ENCODE measurements around the gene OR10X1. TPM values are rescaled to one million over a fixed set of nuclear protein-coding genes. Genes with fewer than 3 reads are reported as not detected.

Gene OR10X1
- total RNA-seq (2014; rRNA removed; shearing (Covaris generic)), result not detected in 2 replicates
- not detected in 2 replicates for polyA plus RNA-seq (2016; fragmentation: Nextera tagmentation; extraction: Ambion mirVana)

- DNase-seq, result no peak
- Histone ChIP-seq H3K4me2 (ENCODE audit: unreplicated experiment) (no peak within 1 kb of the TSS), H3K36me3 (ENCODE audit: low read depth) (no peaks in the 10 kb centered on the region), H3K27ac (no peak within 1 kb of the TSS), H3K79me2 (ENCODE audit: insufficient read depth) (no peaks in the 10 kb centered on the region), H3K9me3 (ENCODE audit: low read depth) (no peaks in the 10 kb centered on the region), H3K9ac (no peak within 1 kb of the TSS), H3K4me3 (no peak within 1 kb of the TSS), H3K4me1 (ENCODE audit: insufficient read depth) (no peaks in the 10 kb centered on the region), H3K9me2 (ENCODE audit: insufficient read depth) (no peaks in the 10 kb centered on the region), H4K20me1 (ENCODE audit: insufficient read depth) (no peaks in the 10 kb centered on the region), H3F3A (ENCODE audit: insufficient read depth) (no peaks in the 10 kb centered on the region), H2AFZ (no peak within 1 kb of the TSS), H3K27me3 (replicated peaks; ENCODE audit: insufficient read depth) (no peaks in the 10 kb centered on the region)
- 0 to 6% methylated on average over 1 of the region's 1 CpG for WGBS, 2 experiments (ENCODE audit: low coverage in 1 of 2, low lambda C conversion rate in 2 of 2, missing lambda C conversion rate in 2 of 2)
- TF ChIP-seq EZH2phosphoT487 (IDR thresholded peaks at IDR 0.05; ENCODE audit: insufficient read depth, low read depth) (no peak), EZH2 (IDR thresholded peaks at IDR 0.05; ENCODE audit: insufficient read depth, poor library complexity, severe bottlenecking) (no peak)
- in situ Hi-C loops (cut with MboI), result no loop called here
Measured at GRCh38 chr1:158579733-158580132, at the start of gene OR10X1. Gene OR10X1 (minus strand): TSS chr1:158579899. CDS start chr1:158579899, 0 bp downstream.

GRCh38 chr1:158613764-158614163 is 34.1 kb upstream of the OR10X1 start:
- Histone ChIP-seq H3K27ac (no peak overlapping the region), H3K9ac (no peak overlapping the region), H3F3A (ENCODE audit: insufficient read depth) (no peaks in the 10 kb centered on the region), H3K4me1 (ENCODE audit: insufficient read depth) (no peaks in the 10 kb centered on the region), H3K4me3 (no peak overlapping the region), H4K20me1 (ENCODE audit: insufficient read depth) (no peaks in the 10 kb centered on the region), H3K4me2 (ENCODE audit: unreplicated experiment) (no peak overlapping the region), H3K9me2 (ENCODE audit: insufficient read depth) (no peaks in the 10 kb centered on the region), H2AFZ (no peak overlapping the region), H3K79me2 (ENCODE audit: insufficient read depth) (no peaks in the 10 kb centered on the region), H3K9me3 (ENCODE audit: low read depth) (no peaks in the 10 kb centered on the region), H3K36me3 (ENCODE audit: low read depth) (no peaks in the 10 kb centered on the region), H3K27me3 (replicated peaks; ENCODE audit: insufficient read depth) (no peaks in the 10 kb centered on the region)
- TF ChIP-seq EZH2 (IDR thresholded peaks at IDR 0.05; ENCODE audit: insufficient read depth, poor library complexity, severe bottlenecking), result no peak
- TF ChIP-seq EZH2phosphoT487 (IDR thresholded peaks at IDR 0.05; ENCODE audit: insufficient read depth, low read depth), result no peak
- 34 to 37% methylated on average over 3 of the region's 3 CpGs for WGBS, 2 experiments (ENCODE audit: low coverage in 1 of 2, low lambda C conversion rate in 2 of 2, missing lambda C conversion rate in 2 of 2)
- DNase-seq, result no peak
- in situ Hi-C loops (cut with MboI), result no loop called here

- TF ChIP-seq EZH2 (IDR thresholded peaks at IDR 0.05; ENCODE audit: insufficient read depth, poor library complexity, severe bottlenecking), result no peak
- TF ChIP-seq EZH2phosphoT487 (IDR thresholded peaks at IDR 0.05; ENCODE audit: insufficient read depth, low read depth), result no peak
- DNase-seq, result no peak
- in situ Hi-C loops (cut with MboI), result no loop called here
Measured at GRCh38 chr1:158611916-158612315, 32.2 kb upstream of the OR10X1 start.

GRCh38 chr1:158607296-158607695 is 27.6 kb upstream of the OR10X1 start:
- no peak for TF ChIP-seq EZH2 (IDR thresholded peaks at IDR 0.05; ENCODE audit: insufficient read depth, poor library complexity, severe bottlenecking)
- TF ChIP-seq EZH2phosphoT487 (IDR thresholded peaks at IDR 0.05; ENCODE audit: insufficient read depth, low read depth), result no peak
- H4K20me1 ChIP-seq (ENCODE audit: insufficient read depth), result no peaks in the 10 kb centered on the region
- H3K9me2 ChIP-seq (ENCODE audit: insufficient read depth), result no peaks in the 10 kb centered on the region
- DNase-seq, result no peak
- H3K4me2 ChIP-seq (ENCODE audit: unreplicated experiment), result no peak overlapping the region
- H3K79me2 ChIP-seq (ENCODE audit: insufficient read depth), result no peaks in the 10 kb centered on the region
- H3K4me1 ChIP-seq (ENCODE audit: insufficient read depth), result no peaks in the 10 kb centered on the region
- H3K36me3 ChIP-seq (ENCODE audit: low read depth), result no peaks in the 10 kb centered on the region
- no peak overlapping the region for H3K27ac ChIP-seq
- no peaks in the 10 kb centered on the region for H3K9me3 ChIP-seq (ENCODE audit: low read depth)
- no peak overlapping the region for H2AFZ ChIP-seq
- H3F3A ChIP-seq (ENCODE audit: insufficient read depth), result no peaks in the 10 kb centered on the region
- H3K4me3 ChIP-seq, result no peak overlapping the region
- in situ Hi-C loops (cut with MboI), result no loop called here
- no peaks in the 10 kb centered on the region for H3K27me3 ChIP-seq (replicated peaks; ENCODE audit: insufficient read depth)
- no peak overlapping the region for H3K9ac ChIP-seq
- 0 to 7% methylated on average over 1 of the region's 1 CpG for WGBS, 2 experiments (ENCODE audit: low coverage in 1 of 2, low lambda C conversion rate in 2 of 2, missing lambda C conversion rate in 2 of 2)

More at GRCh38 chr1:158611916-158612315, 32.2 kb upstream of the OR10X1 start:
- H3K27ac ChIP-seq, result no peak overlapping the region
- no peak overlapping the region for H3K9ac ChIP-seq
- H3K4me1 ChIP-seq (ENCODE audit: insufficient read depth), result no peaks in the 10 kb centered on the region
- no peaks in the 10 kb centered on the region for H3K79me2 ChIP-seq (ENCODE audit: insufficient read depth)
- no peaks in the 10 kb centered on the region for H4K20me1 ChIP-seq (ENCODE audit: insufficient read depth)
- no peaks in the 10 kb centered on the region for H3K36me3 ChIP-seq (ENCODE audit: low read depth)
- 4 to 5% methylated on average over 3 of the region's 3 CpGs for WGBS, 2 experiments (ENCODE audit: low coverage in 1 of 2, low lambda C conversion rate in 2 of 2, missing lambda C conversion rate in 2 of 2)
- no peak overlapping the region for H3K4me3 ChIP-seq
- H3F3A ChIP-seq (ENCODE audit: insufficient read depth), result no peaks in the 10 kb centered on the region
- no peak overlapping the region for H2AFZ ChIP-seq
- no peaks in the 10 kb centered on the region for H3K27me3 ChIP-seq (replicated peaks; ENCODE audit: insufficient read depth)
- no peak overlapping the region for H3K4me2 ChIP-seq (ENCODE audit: unreplicated experiment)
- no peaks in the 10 kb centered on the region for H3K9me3 ChIP-seq (ENCODE audit: low read depth)
- no peaks in the 10 kb centered on the region for H3K9me2 ChIP-seq (ENCODE audit: insufficient read depth)

- in situ Hi-C loops (cut with MboI), result no loop called here
- Histone ChIP-seq H3K9ac (no peak within 1 kb of the TSS), H3K27me3 (replicated peaks; ENCODE audit: insufficient read depth) (no peaks in the 10 kb centered on the region), H3K4me2 (ENCODE audit: unreplicated experiment) (no peak within 1 kb of the TSS), H3K27ac (no peak within 1 kb of the TSS), H3K79me2 (ENCODE audit: insufficient read depth) (no peaks in the 10 kb centered on the region), H3K9me2 (ENCODE audit: insufficient read depth) (no peaks in the 10 kb centered on the region), H4K20me1 (ENCODE audit: insufficient read depth) (no peaks in the 10 kb centered on the region), H3F3A (ENCODE audit: insufficient read depth) (no peaks in the 10 kb centered on the region), H3K9me3 (ENCODE audit: low read depth) (no peaks in the 10 kb centered on the region), H3K36me3 (ENCODE audit: low read depth) (no peaks in the 10 kb centered on the region), H2AFZ (no peak within 1 kb of the TSS), H3K4me1 (ENCODE audit: insufficient read depth) (no peaks in the 10 kb centered on the region), H3K4me3 (no peak within 1 kb of the TSS)
- TF ChIP-seq EZH2 (IDR thresholded peaks at IDR 0.05; ENCODE audit: insufficient read depth, poor library complexity, severe bottlenecking), result no peak
- DNase-seq, result no peak
- 0 to 2% methylated on average over 1 of the region's 1 CpG for WGBS, 2 experiments (ENCODE audit: low coverage in 1 of 2, low lambda C conversion rate in 2 of 2, missing lambda C conversion rate in 2 of 2)
Measured at GRCh38 chr1:158604968-158605367, 25.3 kb upstream of the OR10X1 start, which contains the start of gene OR10Z1. Gene OR10Z1 (plus strand): TSS chr1:158605268. CDS start chr1:158606439, 1,171 bp downstream.

Data from GM23248 (cell line).